DOHH2 (cell line): Measurements from ENCODE around the gene UBE2E1.
A peak's percentile ranks its signal among the peaks of the same experiment; 100 is the strongest.
"Not testable (repeated sequence)": the region's sequence is repeated elsewhere in the genome, so short reads cannot be mapped to it uniquely, and the experiment has no call there.

Experiments
- H3F3A ChIP-seq: fragments of 200-600 bp; sonication (generic), shearing (Covaris generic); 2 replicates; pipeline ENCODE4 v1.6.0; 2016; ENCODE audit warnings: antibody characterized with exemption, mild to moderate bottlenecking; ENCODE audit not compliant: control insufficient read depth, insufficient read depth
- H3K27ac ChIP-seq: fragments of 200-600 bp; sonication (generic); 2 replicates; pipeline ENCODE4 v1.5.1; 2014; ENCODE audit warnings: low read depth, mild to moderate bottlenecking, low read length, moderate library complexity
- H3K27me3 ChIP-seq: fragments of 200-600 bp; sonication (generic); 2 replicates; pipeline ENCODE4 v1.6.1; 2014; ENCODE audit warnings: mild to moderate bottlenecking, low read length, mixed read lengths; ENCODE audit not compliant: control insufficient read depth
- H3K36me3 ChIP-seq: fragments of 200-600 bp; sonication (generic); 2 replicates; pipeline ENCODE4 v1.6.1; 2014; ENCODE audit warnings: mild to moderate bottlenecking, low read length, moderate library complexity, mixed read lengths; ENCODE audit not compliant: control insufficient read depth
- H3K4me1 ChIP-seq: fragments of 200-600 bp; sonication (generic); 2 replicates; pipeline ENCODE4 v1.6.1; 2014; ENCODE audit warnings: mild to moderate bottlenecking, low read length, mixed read lengths; ENCODE audit not compliant: control insufficient read depth
- H3K4me2 ChIP-seq: fragments of 200-600 bp; sonication (generic); 2 replicates; pipeline ENCODE4 v1.6.0; 2014; ENCODE audit warnings: mild to moderate bottlenecking, low read length, moderate library complexity
- H3K4me3 ChIP-seq: fragments of 200-600 bp; sonication (generic); 2 replicates; pipeline ENCODE4 v1.5.1; 2014; ENCODE audit warnings: mild to moderate bottlenecking, low read length, mixed read lengths
- H3K79me2 ChIP-seq: fragments of 200-600 bp; sonication (generic); 2 replicates; pipeline ENCODE4 v1.6.1; 2014; ENCODE audit warnings: mild to moderate bottlenecking, low read length, mixed read lengths; ENCODE audit not compliant: control insufficient read depth
- H3K9me2 ChIP-seq: fragments of 200-600 bp; sonication (generic); replicated peaks from 2 replicates; pipeline ENCODE4 v1.6.1; 2014; ENCODE audit warnings: mild to moderate bottlenecking, low read length, mixed read lengths; ENCODE audit not compliant: control insufficient read depth
- H3K9me3 ChIP-seq: fragments of 200-600 bp; sonication (generic); 2 replicates; pipeline ENCODE4 v1.6.1; 2014; ENCODE audit warnings: antibody characterized with exemption, low read length, mixed read lengths; ENCODE audit not compliant: control insufficient read depth, insufficient read depth
- H4K20me1 ChIP-seq: fragments of 200-600 bp; sonication (generic); 2 replicates; pipeline ENCODE4 v1.6.0; 2014; ENCODE audit warnings: low read depth, mild to moderate bottlenecking, antibody characterized with exemption, low read length, moderate library complexity; ENCODE audit not compliant: control insufficient read depth, insufficient read depth
- CTCF ChIP-seq: fragments of 200-600 bp; sonication (generic); IDR thresholded peaks from one replicate; pipeline ENCODE4 v1.5.1; 2014; ENCODE audit warnings: antibody characterized with exemption, mild to moderate bottlenecking, low read depth, low read length; ENCODE audit not compliant: poor library complexity, severe bottlenecking
- EZH2phosphoT487 ChIP-seq: fragments of 200-600 bp; sonication (generic); IDR thresholded peaks from 2 replicates; pipeline ENCODE4 v1.6.1; 2017; ENCODE audit warnings: borderline replicate concordance, mild to moderate bottlenecking, antibody characterized with exemption, low read length, moderate library complexity, mixed read lengths

Gene UBE2E1

GRCh38 chr3:23916886-23917678, 111.3 kb downstream of the UBE2E1 start, which contains the start of the genes NKIRAS1 and RPL15:
TSS of gene NKIRAS1 (minus strand) at chr3:23916990. CDS start at chr3:23910904, 6,086 bp downstream.
TSS of gene RPL15 (plus strand) at chr3:23917132. CDS start at chr3:23917860, 728 bp downstream.
- peak within 1 kb of the TSS; percentile 84 for H3K4me3 ChIP-seq
- H3K9me3 ChIP-seq, result no peaks in the 10 kb centered on the region
- peak within 1 kb of the TSS; percentile 92 for H3K4me2 ChIP-seq
- peaks cover 14% of the 10 kb centered on the region for H4K20me1 ChIP-seq
- no peaks in the 10 kb centered on the region for H3K9me2 ChIP-seq
- H3F3A ChIP-seq, result peaks cover 39% of the 10 kb centered on the region
- no peak for TF ChIP-seq EZH2phosphoT487
- no peak for TF ChIP-seq CTCF
- no peaks in the 10 kb centered on the region for H3K27me3 ChIP-seq
- H3K27ac ChIP-seq, result peak within 1 kb of the TSS; percentile 74
- H3K79me2 ChIP-seq, result peaks cover 50% of the 10 kb centered on the region
- H3K36me3 ChIP-seq, result peaks cover 45% of the 10 kb centered on the region
- peaks cover 41% of the 10 kb centered on the region for H3K4me1 ChIP-seq

- Histone ChIP-seq H3K36me3 (peaks cover 45% of the 10 kb centered on the region), H3K79me2 (peaks cover 50% of the 10 kb centered on the region), H4K20me1 (peaks cover 14% of the 10 kb centered on the region), H3F3A (peaks cover 42% of the 10 kb centered on the region), H3K4me1 (peaks cover 41% of the 10 kb centered on the region), H3K4me3 (peak overlapping the region; percentile 84), H3K27ac (peak overlapping the region; percentile 74), H3K4me2 (peak overlapping the region; percentile 92)
- not testable (repeated sequence) for H3K9me3 ChIP-seq, H3K27me3 ChIP-seq, H3K9me2 ChIP-seq
Observed at GRCh38 chr3:23917679-23918303, 112.0 kb downstream of the UBE2E1 start.

GRCh38 chr3:23918331-23918730, 112.6 kb downstream of the UBE2E1 start:
- peaks cover 45% of the 10 kb centered on the region for H3F3A ChIP-seq
- H3K36me3 ChIP-seq, result peaks cover 45% of the 10 kb centered on the region
- peaks cover 50% of the 10 kb centered on the region for H3K79me2 ChIP-seq

GRCh38 chr3:23919628-23920027, 113.9 kb downstream of the UBE2E1 start:
- no peak for TF ChIP-seq CTCF
- no peak for TF ChIP-seq EZH2phosphoT487
- Histone ChIP-seq H3F3A (peaks cover 51% of the 10 kb centered on the region), H3K4me2 (peak overlapping the region; percentile 92), H3K9me2 (no peaks in the 10 kb centered on the region), H3K4me3 (peak overlapping the region; percentile 21; the same call in 1 of the 2 replicates), H4K20me1 (peaks cover 14% of the 10 kb centered on the region), H3K4me1 (peaks cover 32% of the 10 kb centered on the region), H3K36me3 (peaks cover 45% of the 10 kb centered on the region), H3K79me2 (peaks cover 41% of the 10 kb centered on the region), H3K27me3 (no peaks in the 10 kb centered on the region), H3K9me3 (no peaks in the 10 kb centered on the region), H3K27ac (peak overlapping the region; percentile 11; the same call in 1 of the 2 replicates)

More at GRCh38 chr3:23918331-23918730, 112.6 kb downstream of the UBE2E1 start:
- not testable (repeated sequence) for H3K9me2 ChIP-seq, H3K27me3 ChIP-seq, H3K9me3 ChIP-seq
- peak overlapping the region; percentile 84 for H3K4me3 ChIP-seq
- peak overlapping the region; percentile 92 for H3K4me2 ChIP-seq
- peak overlapping the region; percentile 74 for H3K27ac ChIP-seq
- peaks cover 14% of the 10 kb centered on the region for H4K20me1 ChIP-seq
- peaks cover 41% of the 10 kb centered on the region for H3K4me1 ChIP-seq
